Thoracic aorta endothelial cell (primary cell): ENCODE results near the gene CIROP. TPM values are rescaled to one million over a fixed set of nuclear protein-coding genes. Genes with fewer than 3 reads are reported as not detected.

Source experiments
- total RNA-seq: library from RNA; depleted of rRNA; stranded (reverse); fragments of >200 nt; gene quantifications from 2 replicates; pipeline ENCODE4 v1.2.3, GENCODE V29; 2012

The CIROP gene
- total RNA-seq: not detected in 2 replicates

GRCh38 chr14:23104591-23105347 is at the start of gene CIROP:
TSS of gene CIROP (minus strand) at chr14:23104989. CDS start at chr14:23104920, 69 bp downstream.

GRCh38 chr14:23118506-23119362 is 13.9 kb upstream of the CIROP start, which contains the start of gene CEBPE:
TSS of gene CEBPE (minus strand) at chr14:23119255. CDS start at chr14:23119091, 164 bp downstream.

DNA sequence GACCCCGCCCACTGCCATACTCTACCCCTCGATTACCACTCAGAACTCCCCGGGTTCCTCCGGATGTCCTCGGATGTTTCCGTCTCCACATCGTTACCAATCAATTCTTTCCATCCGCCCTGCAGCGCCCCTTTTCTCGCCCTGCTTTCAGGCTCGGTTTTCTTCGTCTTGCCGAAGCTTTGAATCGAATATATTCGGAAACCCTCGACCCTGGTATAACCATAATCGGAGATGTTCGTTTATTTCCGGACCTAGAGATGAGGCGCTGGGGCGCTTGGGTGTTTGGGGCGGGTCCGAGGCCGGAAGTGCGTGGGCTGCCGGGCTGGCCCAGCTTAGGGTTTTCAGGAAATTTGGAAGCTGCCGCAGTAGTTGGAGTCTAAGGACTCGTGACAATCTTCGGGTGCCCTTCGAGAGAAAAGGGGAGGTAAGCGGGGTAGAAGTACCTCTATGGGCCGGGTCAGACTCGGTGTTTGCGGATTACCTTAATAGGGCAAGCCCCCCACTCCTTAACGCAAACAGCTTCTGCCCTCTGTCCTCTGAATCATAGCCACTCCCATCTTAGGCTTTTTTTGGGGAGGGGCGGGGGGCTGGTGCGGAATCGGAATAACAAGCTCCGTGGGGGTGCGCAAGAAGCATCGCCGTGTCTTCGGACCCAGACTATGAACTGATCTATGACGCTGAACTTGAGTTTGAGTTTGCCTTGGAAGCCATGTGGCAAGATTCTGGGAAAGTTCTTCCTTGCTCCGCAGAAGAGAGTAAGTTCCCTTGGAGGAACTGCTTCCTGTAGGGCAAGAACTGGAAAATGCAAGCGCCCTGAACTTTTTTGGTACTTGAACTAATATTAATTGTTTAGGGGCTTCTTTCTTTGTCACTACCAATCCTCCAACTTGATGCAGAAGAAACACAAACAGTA is 9.3 kb downstream of the CIROP start, which contains the start of gene C14orf119:
Gene C14orf119, plus strand, starts transcription at position 310 of the 913 bp plus-strand sequence. CDS start 2,154 bp downstream, outside the sequence.

DNA sequence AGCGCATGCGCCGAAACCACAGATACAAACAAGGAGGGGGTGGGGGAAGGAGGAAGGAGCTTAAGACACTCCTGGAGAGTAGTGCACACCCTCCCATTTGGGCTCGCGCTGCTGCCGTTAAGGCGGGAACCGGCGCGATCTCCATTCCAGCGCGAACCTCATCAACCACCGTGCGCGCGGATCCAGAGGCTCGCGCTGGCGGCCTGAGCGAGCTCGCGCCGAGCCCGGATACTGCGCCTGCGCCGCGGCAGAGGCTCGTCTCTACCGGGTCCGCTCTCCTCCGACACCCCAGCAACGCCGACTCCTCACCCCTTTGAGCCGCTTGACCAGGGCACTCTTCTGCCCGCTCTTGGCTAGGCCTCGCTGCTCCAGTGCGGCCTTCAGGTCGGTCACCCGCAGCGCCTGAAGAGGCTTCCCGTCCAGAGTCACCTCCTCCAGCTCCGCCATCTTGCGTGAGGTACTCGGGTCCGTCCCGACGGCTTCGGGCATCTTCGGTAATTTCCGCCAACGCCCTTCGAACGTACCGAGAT is 10.1 kb downstream of the CIROP start, which contains the start of gene ACIN1:
Gene ACIN1, minus strand, starts transcription at position 471 of the 530 bp plus-strand sequence. Its CDS starts 24 bp downstream, at position 447.

GRCh38 chr14:23056956-23057756 is 47.6 kb downstream of the CIROP start, which contains the start of gene CDH24:
TSS of gene CDH24 (minus strand) at chr14:23057520. CDS start at chr14:23055733, 1,787 bp downstream.

Other genes with a start within 250 kb of the CIROP start
- 94.7 and 101 TPM in 2 replicates for gene LRP10, start 233.2 kb downstream of the CIROP start, total RNA-seq
- gene REM2, start 221.8 kb downstream of the CIROP start, total RNA-seq: 0.13 TPM in 1 of 2 replicates, not detected in the other
- gene RBM23, start 185.8 kb downstream of the CIROP start, total RNA-seq: 96.0 and 99.1 TPM in 2 replicates
- 60.6 and 70.9 TPM in 2 replicates for gene PRMT5, start 175.6 kb downstream of the CIROP start, total RNA-seq
- 49.6 and 55.0 TPM in 2 replicates for gene HAUS4, start 147.9 kb downstream of the CIROP start, total RNA-seq
- gene AJUBA, start 122.4 kb downstream of the CIROP start, total RNA-seq: 39.9 and 52.0 TPM in 2 replicates
- gene C14orf93, start 94.8 kb downstream of the CIROP start, total RNA-seq: 3.6 and 4.9 TPM in 2 replicates
- gene PSMB5, start 70.1 kb downstream of the CIROP start, total RNA-seq: 225 TPM in 2 replicates
- gene PSMB11, start 62.8 kb downstream of the CIROP start, total RNA-seq: not detected in 2 replicates
- 8.9 and 9.8 TPM in 2 replicates for gene CDH24, start 47.5 kb downstream of the CIROP start, total RNA-seq
- gene ACIN1, start 9.9 kb downstream of the CIROP start, total RNA-seq: 126 and 134 TPM in 2 replicates
- gene C14orf119, start 9.5 kb downstream of the CIROP start, total RNA-seq: 41.9 and 45.7 TPM in 2 replicates
- not detected in 2 replicates for gene CEBPE, start 14.3 kb upstream of the CIROP start, total RNA-seq
- gene SLC7A8, start 78.7 kb upstream of the CIROP start, total RNA-seq: 1.1 and 2.4 TPM in 2 replicates
- not detected in 2 replicates for gene RNF212B, start 132.9 kb upstream of the CIROP start, total RNA-seq
- 5.9 and 9.8 TPM in 2 replicates for gene HOMEZ, start 181.1 kb upstream of the CIROP start, total RNA-seq
- gene PPP1R3E, start 197.9 kb upstream of the CIROP start, total RNA-seq: 3.7 and 4.7 TPM in 2 replicates
- 18.5 and 22.2 TPM in 2 replicates for gene BCL2L2, start 201.8 kb upstream of the CIROP start, total RNA-seq
- 71.1 and 81.7 TPM in 2 replicates for gene PABPN1, start 216.5 kb upstream of the CIROP start, total RNA-seq
- 0.86 and 1.1 TPM in 2 replicates for gene SLC22A17, start 247.9 kb upstream of the CIROP start, total RNA-seq